ENCODE results near the gene RALGDS.
"Not testable (repeated sequence)": the region's sequence is repeated elsewhere in the genome, so short reads cannot be mapped to it uniquely, and the experiment has no call there.

RALGDS gene

DNA sequence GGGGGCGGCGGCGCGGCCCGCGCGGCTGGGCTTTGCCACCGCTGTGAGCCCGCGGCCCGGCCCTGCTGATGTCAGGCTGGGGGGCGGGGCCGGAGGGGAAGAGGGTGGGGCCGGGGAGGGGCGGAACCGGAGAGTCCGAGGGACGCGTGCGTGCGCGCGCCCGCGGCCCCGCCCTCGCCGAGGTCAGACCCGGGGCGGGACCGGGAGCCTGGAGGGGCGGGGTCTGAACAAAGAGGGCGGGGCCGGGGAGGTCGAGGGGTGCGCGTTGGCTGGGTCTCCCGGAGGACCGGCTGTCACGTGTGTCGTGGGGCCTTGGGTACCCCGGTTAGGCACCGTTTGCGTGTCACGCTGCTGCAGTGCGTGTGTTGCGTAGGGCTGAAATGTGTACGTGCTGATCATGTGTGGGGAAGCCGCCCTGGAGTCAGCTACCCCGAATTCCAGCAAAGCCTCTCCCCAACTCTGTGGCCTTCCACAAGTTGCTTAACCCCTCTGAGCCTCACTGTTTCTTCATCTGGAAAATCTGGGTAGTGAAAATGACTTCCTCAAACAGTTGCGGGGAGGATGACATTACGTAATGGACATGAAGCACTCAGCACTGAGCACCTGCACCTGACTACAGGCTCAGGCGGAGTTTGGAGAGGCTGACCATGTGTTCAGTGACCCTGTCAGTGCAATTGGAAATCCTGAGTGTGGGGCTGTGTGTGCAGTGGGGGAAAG is at the start of gene RALGDS:
Gene RALGDS, minus strand, starts transcription at position 43 of the 717 bp plus-strand sequence. CDS start 86 bp downstream, outside the sequence.
- in situ Hi-C loops (cut with MboI; ENCODE audit: low sequenced_read_pairs) = no loop called here

DNA sequence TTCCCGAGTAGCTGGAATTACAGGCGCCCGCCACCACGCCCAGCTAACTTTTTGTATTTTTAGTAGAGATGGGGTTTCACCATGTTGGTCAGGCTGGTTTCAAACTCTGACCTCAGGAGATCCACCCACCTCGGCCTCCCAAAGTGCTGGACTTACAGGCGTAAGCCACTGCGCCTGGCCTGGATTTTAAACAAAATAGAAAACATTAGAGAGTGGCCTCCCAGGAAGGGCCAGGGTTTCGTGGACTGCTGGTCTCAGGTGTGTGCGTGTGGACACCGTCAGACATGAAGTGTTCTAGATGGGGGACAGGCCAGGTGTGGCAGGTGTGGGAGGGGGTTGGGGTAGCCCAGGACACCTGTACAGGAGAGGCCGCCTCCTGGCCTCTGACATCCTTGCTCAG is 49.7 kb upstream of the RALGDS start:
- in situ Hi-C loops (cut with MboI; ENCODE audit: low sequenced_read_pairs) = no loop called here

DNA sequence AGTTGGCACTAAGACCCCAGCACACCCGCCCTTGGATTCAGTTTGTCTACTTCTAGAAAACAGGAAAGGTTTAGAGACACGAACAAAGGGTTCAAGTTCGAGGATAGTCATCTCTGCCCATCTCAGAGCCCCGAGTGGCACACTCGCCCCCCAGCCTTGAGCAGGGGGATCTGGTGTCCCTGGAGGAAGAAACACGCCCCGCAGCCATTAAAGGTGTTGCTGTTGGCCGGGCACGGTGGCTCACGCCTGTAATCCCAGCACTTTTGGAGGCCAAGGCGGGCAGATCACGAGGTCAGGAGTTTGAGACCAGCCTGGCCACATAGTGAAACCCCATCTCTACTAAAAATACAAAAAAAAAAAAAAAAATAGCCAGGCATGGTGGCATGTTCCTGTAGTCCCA is 48.6 kb upstream of the RALGDS start:
- in situ Hi-C loops (cut with MboI; ENCODE audit: low sequenced_read_pairs) = not testable (repeated sequence)

DNA sequence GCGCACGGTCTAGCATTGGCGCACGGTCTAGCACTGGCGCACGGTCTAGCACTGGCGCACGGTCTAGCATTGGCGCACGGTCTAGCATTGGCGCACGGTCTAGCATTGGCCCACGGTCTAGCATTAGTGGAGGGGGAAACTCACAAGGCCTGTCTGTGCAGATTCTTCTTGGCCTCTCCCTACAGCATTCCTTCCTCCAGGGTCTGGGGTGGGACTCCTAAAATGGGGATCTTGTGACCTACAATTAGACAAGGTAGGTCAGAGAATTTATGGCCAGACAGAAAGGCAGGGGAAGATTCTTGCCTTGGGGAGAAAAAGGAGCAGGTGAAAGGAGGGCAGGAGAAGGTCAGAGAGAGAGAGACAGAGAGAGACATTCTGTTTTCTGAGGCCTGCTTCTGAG is 48.1 kb upstream of the RALGDS start:
- in situ Hi-C loops (cut with MboI; ENCODE audit: low sequenced_read_pairs) = no loop called here

DNA sequence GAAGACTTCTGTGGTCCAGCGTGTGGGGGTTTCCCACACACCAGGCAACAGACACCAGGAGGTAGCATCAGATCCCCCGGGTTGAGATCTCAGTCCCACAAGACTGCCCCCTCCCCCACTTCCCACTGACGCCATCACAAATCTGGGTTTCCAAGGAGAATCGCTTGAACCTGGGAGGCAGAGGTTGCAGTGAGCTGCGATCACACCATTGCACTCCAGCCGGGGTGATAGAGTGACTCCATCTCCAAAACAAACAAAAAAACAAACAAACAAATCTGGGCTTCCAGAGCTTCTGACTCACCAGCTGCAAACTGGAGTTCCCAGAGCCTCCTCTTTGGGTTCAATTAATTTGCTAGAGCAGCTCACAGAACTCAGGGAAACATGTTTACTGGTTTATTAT is 47.4 kb upstream of the RALGDS start:
- in situ Hi-C loops (cut with MboI; ENCODE audit: low sequenced_read_pairs) = no loop called here

DNA sequence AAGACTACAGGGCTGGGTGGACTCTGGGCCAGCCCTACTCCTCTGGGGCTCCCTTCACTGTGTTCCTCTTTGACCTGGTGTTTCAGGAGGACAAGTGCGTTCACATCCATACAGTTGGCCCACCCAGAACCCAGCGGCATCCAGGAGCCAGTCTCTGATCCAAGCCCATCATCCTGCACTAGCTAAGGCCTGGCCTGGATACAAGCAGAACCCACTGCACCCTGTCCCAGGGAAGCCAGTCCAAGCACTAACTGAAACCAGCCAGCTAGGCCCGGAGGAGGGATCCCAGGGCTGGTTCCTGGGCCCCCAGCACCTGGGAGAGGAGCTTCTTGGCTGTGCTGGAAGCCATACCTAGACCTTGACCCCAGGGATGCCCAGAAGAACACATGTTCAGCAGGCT is 46.7 kb upstream of the RALGDS start:
- in situ Hi-C loops (cut with MboI; ENCODE audit: low sequenced_read_pairs) = no loop called here

DNA sequence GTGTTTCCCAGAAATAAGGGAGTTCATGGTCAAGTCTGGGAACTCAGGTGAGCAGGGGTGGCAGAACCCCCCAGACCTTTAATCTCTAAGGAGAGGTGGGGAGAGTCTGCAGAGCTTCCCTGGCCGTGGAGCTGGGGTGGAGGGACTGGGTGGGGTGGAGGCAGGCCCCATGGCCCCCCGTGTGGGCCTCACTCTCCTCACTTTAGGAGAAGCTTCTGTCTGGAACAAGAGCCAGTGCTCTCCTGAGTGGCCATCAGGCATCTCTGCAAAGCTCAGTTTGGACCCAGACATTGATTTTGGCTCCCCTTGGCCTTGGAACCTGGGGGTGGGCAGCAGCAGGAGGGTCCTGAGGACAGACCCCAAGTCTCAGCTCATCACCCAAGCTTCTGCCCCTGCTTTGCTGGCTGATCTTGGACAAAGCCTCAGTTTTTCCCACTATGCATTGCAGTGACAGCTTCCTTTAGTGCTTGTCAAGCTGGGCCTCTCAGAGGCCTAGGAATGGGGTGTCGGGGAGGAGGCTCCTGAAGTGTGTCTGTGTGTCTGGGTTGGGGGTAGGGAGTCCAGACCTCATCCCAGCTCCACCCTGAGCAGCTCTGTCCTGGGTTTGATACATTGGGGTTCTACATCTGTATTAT is 46.2 kb upstream of the RALGDS start:
- in situ Hi-C loops (cut with MboI; ENCODE audit: low sequenced_read_pairs) = no loop called here

DNA sequence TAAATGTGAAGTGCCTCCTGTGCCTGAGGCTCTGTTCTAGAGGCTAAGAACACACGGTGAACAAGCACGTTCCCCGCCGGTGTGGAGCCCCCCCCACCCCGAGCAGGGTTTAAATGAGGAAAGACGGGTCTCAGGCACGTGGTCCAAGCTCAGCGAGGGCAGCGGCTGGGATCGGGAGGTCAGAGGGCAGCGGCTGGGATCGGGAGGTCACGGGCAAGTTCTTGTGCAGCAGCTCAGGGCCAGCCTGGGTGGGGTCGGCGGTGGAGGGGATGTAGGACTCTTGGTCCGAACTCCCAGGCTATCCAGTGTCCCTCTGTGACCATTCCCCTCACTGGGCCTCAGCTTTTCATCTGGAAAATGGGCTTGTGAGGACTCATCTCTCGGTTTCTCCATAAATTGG is 45.4 kb upstream of the RALGDS start:
- in situ Hi-C loops (cut with MboI; ENCODE audit: low sequenced_read_pairs) = no loop called here

DNA sequence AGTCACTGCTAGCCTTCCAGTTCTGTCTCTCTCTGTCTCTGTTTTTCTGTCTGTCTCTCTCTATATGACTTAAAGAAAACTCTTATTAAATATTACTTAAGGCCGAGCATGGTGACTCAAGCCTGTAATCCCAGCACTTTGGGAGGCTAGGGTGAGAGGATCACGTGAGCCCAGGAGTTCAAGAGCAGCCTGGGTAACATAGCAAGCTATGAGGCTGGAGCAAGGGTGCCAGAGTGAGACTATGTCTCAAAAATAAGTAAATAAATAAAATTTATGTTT is 44.4 kb upstream of the RALGDS start:
- in situ Hi-C loops (cut with MboI; ENCODE audit: low sequenced_read_pairs) = no loop called here

DNA sequence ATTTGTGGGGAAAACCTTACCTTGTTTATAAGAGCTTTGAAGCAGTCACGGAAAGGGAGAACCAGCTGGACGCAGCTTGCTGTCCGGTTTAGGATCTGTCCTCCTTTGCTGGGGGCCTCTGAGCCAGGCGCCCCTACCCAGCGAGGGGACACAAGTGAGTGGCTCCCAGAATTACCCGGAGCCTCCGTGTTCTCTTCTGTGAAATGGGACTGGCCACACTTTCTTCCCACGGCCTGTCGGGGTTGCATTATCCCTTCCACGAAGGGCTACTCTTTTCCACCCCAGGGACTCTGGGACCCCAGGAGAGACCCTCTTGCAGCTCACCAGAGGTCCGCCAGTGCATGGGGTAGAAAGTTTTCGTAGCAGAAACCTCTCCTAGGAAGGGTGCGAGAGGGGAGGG is 43.2 kb upstream of the RALGDS start:
- in situ Hi-C loops (cut with MboI; ENCODE audit: low sequenced_read_pairs) = no loop called here

DNA sequence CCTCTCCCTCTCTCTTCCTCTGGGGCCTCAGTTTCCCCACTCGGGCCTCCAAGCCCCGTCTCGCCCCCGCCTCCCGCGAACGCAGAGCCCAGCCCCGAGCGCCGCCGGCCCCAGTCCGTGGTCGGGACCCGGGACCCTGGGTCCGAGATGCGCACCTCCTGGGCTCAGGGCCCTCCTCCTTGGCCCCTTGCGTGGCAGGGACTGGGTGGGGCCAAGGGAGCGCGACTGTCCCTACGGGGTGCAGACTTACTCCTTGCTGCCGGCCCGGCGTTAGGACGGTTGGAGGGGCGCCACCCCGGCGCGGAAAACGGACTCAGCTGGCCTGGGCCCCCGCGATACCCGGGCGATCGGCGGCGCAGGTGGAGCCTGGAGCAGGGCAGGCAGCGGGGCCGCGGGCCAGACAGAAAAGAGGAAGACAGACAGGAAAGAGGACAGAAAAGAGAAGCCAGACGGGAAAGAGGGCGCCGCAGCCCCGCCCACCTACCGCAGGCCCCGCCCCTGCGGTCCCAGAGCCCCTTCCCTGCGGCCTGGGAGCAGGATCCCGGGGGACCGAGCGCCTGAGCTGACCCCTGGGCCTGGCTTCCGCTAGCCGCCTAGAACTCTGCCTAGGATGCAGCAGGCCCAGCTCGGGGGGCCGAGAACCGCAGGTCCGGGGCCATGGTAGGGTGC is 42.6 kb upstream of the RALGDS start, which contains the start of gene GBGT1:
Gene GBGT1, minus strand, starts transcription at position 411 of the 669 bp plus-strand sequence. CDS start 1,502 bp downstream, outside the sequence.
- in situ Hi-C loops (cut with MboI; ENCODE audit: low sequenced_read_pairs) = no loop called here

DNA sequence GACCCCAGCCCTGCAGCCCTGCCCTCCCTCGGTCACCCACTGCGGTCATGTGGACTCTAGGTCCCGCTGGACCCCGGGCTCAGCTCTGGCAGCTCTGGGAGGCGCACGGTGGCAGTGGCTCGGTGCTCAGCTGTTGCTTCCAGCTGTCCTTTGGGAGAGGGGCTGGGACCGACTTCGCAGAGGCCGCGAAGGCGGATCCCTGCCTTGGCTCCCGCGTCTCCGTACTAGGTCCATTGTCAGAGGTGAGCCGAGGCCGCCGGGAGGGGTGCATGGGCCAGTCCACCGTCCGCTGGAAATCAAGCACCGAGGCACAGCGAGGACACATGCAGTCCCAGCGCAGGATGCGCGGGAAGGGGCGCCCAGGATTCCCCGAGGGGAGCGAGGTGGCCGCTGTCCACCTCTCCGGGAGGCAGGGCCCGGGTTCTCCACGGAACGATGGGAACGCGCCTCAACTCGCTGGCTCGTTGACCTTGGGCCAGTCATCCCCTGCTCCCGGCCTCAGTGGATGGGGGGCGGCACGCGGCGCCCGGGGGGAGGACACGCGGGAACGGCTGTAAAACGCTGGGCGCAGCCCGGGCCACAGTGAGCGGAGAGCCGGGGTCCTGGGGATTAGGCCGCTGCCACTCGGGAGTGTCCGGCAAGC is 41.9 kb upstream of the RALGDS start:
- in situ Hi-C loops (cut with MboI; ENCODE audit: low sequenced_read_pairs) = no loop called here

DNA sequence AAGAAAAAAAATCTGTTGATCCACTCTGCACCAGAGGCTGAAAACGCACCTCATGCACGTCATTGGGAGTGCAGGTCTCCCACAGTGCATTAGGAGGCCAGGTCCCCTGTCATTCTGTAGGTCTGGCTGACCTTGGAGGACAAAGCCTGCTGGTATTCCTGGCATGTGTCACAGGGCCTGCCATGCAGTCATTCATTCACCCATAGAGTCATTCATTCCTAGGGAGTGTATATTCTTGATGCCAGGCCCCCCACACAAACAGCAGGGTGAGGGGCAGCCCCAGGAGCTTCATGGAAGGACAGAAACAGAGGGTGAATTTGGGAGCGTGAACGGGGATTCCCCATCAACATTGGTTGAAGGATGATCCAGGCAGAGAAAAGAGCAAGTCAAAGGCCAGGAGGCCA is 40.5 kb upstream of the RALGDS start:
- in situ Hi-C loops (cut with MboI; ENCODE audit: low sequenced_read_pairs) = no loop called here

DNA sequence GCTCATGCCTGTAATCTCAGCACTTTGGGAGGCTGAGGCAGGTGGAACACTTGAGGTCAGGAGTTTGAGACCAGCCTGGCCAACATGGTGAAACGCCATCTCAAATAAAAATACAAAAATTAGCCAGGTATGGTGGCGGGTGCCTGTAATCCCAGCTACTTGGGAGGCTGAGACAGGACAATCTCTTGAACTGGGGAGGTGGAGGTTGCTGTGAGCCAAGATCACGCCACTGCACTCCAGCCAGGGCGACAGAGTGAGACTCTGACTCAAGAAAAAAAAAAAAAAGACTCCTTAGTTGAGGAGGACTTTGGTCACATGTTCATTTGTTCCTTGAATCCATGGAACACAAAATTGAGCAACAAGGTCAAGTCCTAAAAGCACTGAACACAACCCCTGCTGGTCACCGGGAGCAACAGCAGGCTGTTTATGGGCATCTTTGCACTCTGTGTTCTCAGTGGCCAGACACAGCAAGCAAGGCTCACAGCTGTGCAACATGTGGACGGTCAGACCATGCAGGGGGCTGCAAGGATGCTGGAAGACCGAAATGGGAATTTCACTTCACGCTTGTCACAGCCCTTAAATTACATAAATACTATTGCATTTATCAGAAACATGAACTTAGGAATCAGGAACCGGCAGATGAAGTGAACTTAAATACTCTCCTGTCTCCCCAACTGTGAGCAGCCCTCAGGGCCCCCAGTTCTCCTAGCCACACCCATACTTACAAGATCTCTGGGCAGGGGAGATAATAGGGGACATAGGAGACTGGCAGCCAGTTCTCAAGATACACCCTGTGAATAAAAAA is 39.9 kb upstream of the RALGDS start:
- in situ Hi-C loops (cut with MboI; ENCODE audit: low sequenced_read_pairs) = no loop called here

DNA sequence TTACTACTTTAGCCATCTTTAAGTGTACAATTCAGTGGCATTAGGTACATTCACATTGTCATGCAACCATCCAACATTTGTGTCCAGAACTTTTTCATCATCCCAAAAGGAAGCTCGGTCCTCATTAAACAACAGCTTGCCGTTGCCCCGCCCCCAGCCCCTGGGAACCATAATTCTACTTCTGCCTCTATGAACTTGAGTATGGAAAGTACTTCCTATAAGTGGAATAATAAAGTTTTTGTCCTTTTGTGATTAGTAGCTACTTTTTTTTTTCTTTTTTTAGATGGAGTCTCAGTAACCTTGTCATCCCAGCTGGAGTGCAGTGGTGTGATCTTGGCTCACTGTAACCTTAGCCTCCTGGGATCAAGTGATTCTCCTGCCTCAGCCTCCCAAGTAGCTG is 37.7 kb upstream of the RALGDS start:
- in situ Hi-C loops (cut with MboI; ENCODE audit: low sequenced_read_pairs) = no loop called here

DNA sequence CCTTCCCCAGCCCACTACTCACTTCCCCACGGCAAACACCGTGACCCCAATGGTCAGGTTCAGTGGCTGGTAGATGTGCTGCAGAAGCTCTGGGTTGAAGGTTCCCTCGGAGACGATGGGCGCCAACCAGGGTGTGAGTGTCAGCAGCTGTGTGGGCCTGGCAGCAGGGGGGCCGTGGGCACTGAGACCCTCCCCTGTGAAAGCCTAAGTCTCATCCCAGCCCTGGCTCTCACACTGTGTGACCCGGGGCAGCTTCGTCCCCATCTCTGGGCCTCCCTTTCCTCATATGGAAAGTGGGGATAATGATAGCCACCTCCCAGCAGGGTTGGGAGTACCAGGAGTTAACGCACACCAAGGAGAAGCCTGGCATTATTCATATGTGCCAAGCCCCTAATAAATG is 34.1 kb upstream of the RALGDS start:
- in situ Hi-C loops (cut with MboI; ENCODE audit: low sequenced_read_pairs) = no loop called here

DNA sequence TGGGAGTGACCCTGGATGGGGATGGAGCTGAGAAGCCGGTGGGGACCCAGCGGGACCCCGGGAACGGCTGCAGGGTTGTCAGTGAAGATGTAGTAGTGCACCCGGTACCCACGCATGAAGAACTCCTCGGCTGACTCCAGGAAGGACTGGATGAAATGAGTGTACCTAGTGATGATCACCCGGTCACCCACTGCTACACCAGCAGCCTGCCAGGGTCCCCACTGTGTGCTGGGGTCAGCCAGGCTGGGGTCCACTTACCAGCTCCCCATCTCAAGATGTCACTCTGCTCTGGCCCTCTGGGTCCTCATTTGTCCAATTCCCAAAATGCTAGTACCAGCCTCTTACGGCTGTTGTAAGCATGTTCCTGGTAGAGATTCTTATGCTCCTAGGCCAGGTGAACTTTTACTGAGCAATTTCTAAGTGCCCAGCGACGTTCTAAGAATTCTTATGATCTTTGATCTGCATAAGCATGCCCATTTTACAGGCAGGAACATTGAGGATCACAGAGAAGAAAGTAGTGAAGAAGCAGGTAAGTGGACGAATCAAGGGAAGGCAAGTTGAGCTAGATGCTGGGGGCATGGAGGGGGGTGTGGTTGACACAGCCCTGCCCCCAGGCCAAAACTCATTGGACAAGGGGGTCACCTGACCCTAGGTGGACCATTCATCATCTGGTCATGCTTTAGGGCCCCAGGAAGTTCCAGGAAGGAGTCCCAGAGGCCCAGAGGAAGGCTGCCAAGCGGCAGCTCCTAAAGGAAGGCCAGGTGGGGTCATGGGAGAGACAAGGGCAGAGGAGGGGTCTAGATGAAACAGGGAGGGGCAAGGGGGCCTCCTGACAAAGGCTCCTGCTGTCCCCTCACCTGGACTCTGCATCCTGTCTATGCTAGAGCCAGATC is 33.3 kb upstream of the RALGDS start:
- in situ Hi-C loops (cut with MboI; ENCODE audit: low sequenced_read_pairs) = no loop called here

DNA sequence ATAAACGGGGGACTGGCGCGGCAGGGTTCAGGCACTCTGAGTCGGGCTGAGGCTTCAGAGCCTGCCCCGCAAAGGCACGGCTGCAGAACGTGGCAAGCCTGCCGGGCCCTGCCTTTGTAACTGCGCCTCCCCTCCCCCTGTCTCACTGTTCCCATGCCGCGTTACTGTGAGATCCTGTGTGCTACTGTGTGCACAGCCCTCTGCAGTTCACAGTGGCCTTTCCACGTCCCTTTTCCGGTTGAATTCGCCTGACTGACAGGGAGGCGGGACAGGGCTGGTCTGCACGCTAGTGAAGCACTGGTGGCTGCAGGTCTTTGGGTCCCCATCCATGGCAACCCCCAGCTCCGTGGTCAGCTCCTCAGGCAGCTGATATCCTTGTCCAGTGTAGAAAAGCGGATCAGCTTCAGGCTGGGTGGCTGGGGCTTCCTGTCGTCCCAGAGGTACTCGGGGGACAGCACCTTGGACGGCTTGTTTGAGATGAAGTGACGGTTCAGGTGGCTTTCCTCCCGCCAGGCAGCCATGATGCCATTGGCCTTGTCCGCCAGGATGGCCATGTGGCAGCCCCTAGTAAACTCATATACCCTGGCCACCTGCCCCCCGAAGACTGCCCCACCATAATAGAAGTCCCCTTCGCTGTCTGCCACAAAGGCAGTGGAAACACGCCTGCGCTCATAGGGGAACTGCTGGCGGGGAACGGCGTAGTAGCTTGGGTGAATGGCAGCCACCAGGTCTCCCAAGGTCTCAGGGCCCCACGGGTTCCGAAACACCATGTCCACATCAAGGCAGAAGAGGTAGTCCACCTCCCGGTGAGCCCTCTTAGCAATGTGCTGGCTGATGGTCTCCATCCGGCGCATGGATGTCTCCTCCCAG is 32.4 kb upstream of the RALGDS start:
- in situ Hi-C loops (cut with MboI; ENCODE audit: low sequenced_read_pairs) = no loop called here

All from HL-60/S4 treated with retinoic acid at 250 ng/mL for 4 days and 3 days (cell line).